Thymus (tissue), 11 donors: ENCODE results near the gene PCED1B. TPM values are rescaled to one million over a fixed set of nuclear protein-coding genes. Genes with fewer than 3 reads are reported as not detected.

Source experiments
- DNase-seq, 9 donors: peaks; one replicate each; pipeline ENCODE4 v3.0.0-alpha.2; 2013; ENCODE audit warnings: low spot score in 9 of 9, low read depth in 6 of 9, missing footprints in 1 of 9
- H3K27ac ChIP-seq, 2 donors: one replicate each; pipeline ENCODE4 v1.5.1; 2013; ENCODE audit warnings: control low read depth in 1 of 2, low read depth in 1 of 2, low read length in 1 of 2, mild to moderate bottlenecking in 1 of 2, moderate library complexity in 1 of 2
- H3K27me3 ChIP-seq, 2 donors: one replicate each; pipeline ENCODE4 v1.5.1; 2013; ENCODE audit warnings: low read length in 1 of 2; ENCODE audit not compliant: control insufficient read depth in 2 of 2, insufficient read depth in 1 of 2
- H3K36me3 ChIP-seq, 2 donors: one replicate each; pipeline ENCODE4 v1.5.1; 2013; ENCODE audit warnings: low read length in 1 of 2, mild to moderate bottlenecking in 1 of 2, moderate library complexity in 1 of 2; ENCODE audit not compliant: control insufficient read depth in 2 of 2, insufficient read depth in 2 of 2
- H3K4me1 ChIP-seq, 2 donors: one replicate each; pipeline ENCODE4 v1.5.1; 2013; ENCODE audit warnings: low read length in 2 of 2; ENCODE audit not compliant: control insufficient read depth in 2 of 2, insufficient read depth in 2 of 2
- H3K4me3 ChIP-seq, 2 donors: one replicate each; pipeline ENCODE4 v1.5.1; 2013; ENCODE audit warnings: low read length in 2 of 2, control low read depth in 1 of 2, mild to moderate bottlenecking in 1 of 2
- H3K9me3 ChIP-seq, 2 donors: one replicate each; pipeline ENCODE4 v1.5.1; 2013; ENCODE audit warnings: low read length in 1 of 2, mild to moderate bottlenecking in 1 of 2; ENCODE audit not compliant: control insufficient read depth in 2 of 2, insufficient read depth in 1 of 2
- WGBS: extraction: QIAGEN DNeasy Blood & Tissue Kit; methylation state at CpG from one replicate; pipeline ENCODE4 v1.1.7; 2013; 5-methylcytosine and 5-hydroxymethylcytosine counted together
- polyA plus RNA-seq: library from polyadenylated mRNA; stranded (reverse); fragments of 200-250 nt; gene quantifications from one replicate; pipeline ENCODE4 v1.2.3, GENCODE V29; 2013
- total RNA-seq: library from RNA; stranded (reverse); fragments of 120-200 nt; gene quantifications from one replicate; pipeline ENCODE4 v1.2.4, GENCODE V29; 2013
- donor health status: healthy.

Gene PCED1B
- total and polyA plus RNA-seq, 2 donors = 1.7 to 7.7 TPM

- no peak for DNase-seq
- Histone ChIP-seq H3K4me3 (no peak overlapping the region), H3K27ac (no peak overlapping the region), H3K36me3 (no peaks in the 10 kb centered on the region), H3K9me3 (no peaks in the 10 kb centered on the region), H3K27me3 (no peaks in the 10 kb centered on the region), H3K4me1 (no peaks in the 10 kb centered on the region)
- WGBS = 94% methylated on average over 7 of the region's 7 CpGs
These were observed 170.4 kb downstream of the PCED1B start for GRCh38 chr12:47249719-47250357.

GRCh38 chr12:47251919-47252318, 172.5 kb downstream of the PCED1B start:
- no peaks in the 10 kb centered on the region for H3K27me3 ChIP-seq
- no peaks in the 10 kb centered on the region for H3K4me1 ChIP-seq
- H3K27ac ChIP-seq = no peak overlapping the region
- H3K9me3 ChIP-seq = no peaks in the 10 kb centered on the region
- no peak overlapping the region for H3K4me3 ChIP-seq
- no peaks in the 10 kb centered on the region for H3K36me3 ChIP-seq
- 98% methylated on average over 3 of the region's 3 CpGs for WGBS
- DNase-seq = no peak

- Histone ChIP-seq H3K4me3 (no peak overlapping the region), H3K9me3 (peaks cover 0 to 4% of the 10 kb centered on the region in 2 donors), H3K36me3 (no peaks in the 10 kb centered on the region), H3K27ac (no peak overlapping the region), H3K27me3 (no peaks in the 10 kb centered on the region), H3K4me1 (no peaks in the 10 kb centered on the region)
- no peak for DNase-seq
- 66% methylated on average over 4 of the region's 4 CpGs for WGBS
These were observed 185.5 kb downstream of the PCED1B start for GRCh38 chr12:47264951-47265350.

GRCh38 chr12:47265391-47265790, 186.0 kb downstream of the PCED1B start:
- 94% methylated on average over 4 of the region's 4 CpGs for WGBS
- no peak overlapping the region for H3K27ac ChIP-seq
- H3K4me1 ChIP-seq = no peaks in the 10 kb centered on the region
- H3K9me3 ChIP-seq = peaks cover 0 to 4% of the 10 kb centered on the region in 2 donors
- DNase-seq = no peak
- no peak overlapping the region for H3K4me3 ChIP-seq
- no peaks in the 10 kb centered on the region for H3K36me3 ChIP-seq
- H3K27me3 ChIP-seq = no peaks in the 10 kb centered on the region

GRCh38 chr12:47267571-47267970, 188.2 kb downstream of the PCED1B start:
- peaks cover 0 to 4% of the 10 kb centered on the region in 2 donors for H3K4me1 ChIP-seq
- DNase-seq = no peak
- no peak overlapping the region for H3K27ac ChIP-seq
- no peaks in the 10 kb centered on the region for H3K27me3 ChIP-seq
- no peak overlapping the region for H3K4me3 ChIP-seq
- WGBS = 96% methylated on average over 4 of the region's 4 CpGs
- H3K9me3 ChIP-seq = peaks cover 0 to 4% of the 10 kb centered on the region in 2 donors
- H3K36me3 ChIP-seq = no peaks in the 10 kb centered on the region

GRCh38 chr12:47268501-47269454, 189.4 kb downstream of the PCED1B start:
- Histone ChIP-seq H3K4me3 (no peak overlapping the region), H3K9me3 (peaks cover 0 to 4% of the 10 kb centered on the region in 2 donors), H3K27me3 (no peaks in the 10 kb centered on the region), H3K36me3 (no peaks in the 10 kb centered on the region), H3K27ac (no peak overlapping the region), H3K4me1 (peaks cover 0 to 4% of the 10 kb centered on the region in 2 donors)
- 96% methylated on average over 13 of the region's 13 CpGs for WGBS
- no peak for DNase-seq

GRCh38 chr12:47269916-47270315, 190.5 kb downstream of the PCED1B start:
- no peak for DNase-seq
- no peaks in the 10 kb centered on the region for H3K36me3 ChIP-seq
- H3K27me3 ChIP-seq = no peaks in the 10 kb centered on the region
- H3K4me1 ChIP-seq = peaks cover 0 to 4% of the 10 kb centered on the region in 2 donors
- peaks cover 0 to 4% of the 10 kb centered on the region in 2 donors for H3K9me3 ChIP-seq
- no peak overlapping the region for H3K4me3 ChIP-seq
- no peak overlapping the region for H3K27ac ChIP-seq
- 88% methylated on average over 1 of the region's 1 CpG for WGBS

DNA sequence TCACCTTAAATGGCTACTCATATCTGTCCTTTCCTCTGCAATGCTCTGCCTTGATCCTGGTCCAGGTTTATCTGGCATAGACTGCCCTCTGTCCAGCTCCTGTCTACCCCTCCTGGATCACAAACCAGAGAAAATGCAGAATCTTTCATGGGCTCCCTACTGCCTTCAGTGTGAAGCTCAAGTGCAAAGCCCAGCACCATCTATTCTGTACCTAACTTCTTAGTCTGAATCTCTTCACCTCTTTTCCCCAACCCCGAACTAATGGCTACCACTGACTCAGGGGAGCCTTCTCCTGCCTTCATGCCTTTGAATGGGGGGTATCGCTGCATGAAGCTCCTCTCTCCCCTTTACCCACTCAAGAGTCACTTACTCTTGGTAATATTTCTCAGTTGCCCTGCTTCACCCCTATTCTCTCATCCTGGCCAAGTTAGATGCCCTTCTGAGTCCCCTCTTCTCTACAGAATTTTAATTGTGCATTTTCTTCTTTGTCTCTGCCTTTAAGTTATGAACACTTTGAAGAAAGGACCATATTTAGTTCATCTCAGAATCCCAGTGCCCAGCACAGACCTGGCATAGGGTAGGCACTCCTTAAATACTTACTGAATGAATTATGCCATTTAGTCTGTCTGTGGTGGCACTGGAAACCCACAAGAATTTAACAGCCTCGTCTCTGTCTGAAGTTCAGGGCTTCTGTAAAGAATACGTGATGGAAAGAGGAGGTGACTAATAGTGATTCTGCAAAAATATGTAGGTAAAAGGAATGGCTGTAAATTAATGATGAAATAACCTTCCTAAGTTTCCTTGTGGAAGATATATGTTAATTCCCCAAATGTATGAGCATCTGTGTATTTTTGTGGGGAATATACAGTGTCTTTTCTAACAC, 191.6 kb downstream of the PCED1B start:
- Histone ChIP-seq H3K36me3 (no peaks in the 10 kb centered on the region), H3K4me1 (peaks cover 0 to 4% of the 10 kb centered on the region in 2 donors), H3K4me3 (no peak overlapping the region), H3K9me3 (peaks cover 0 to 4% of the 10 kb centered on the region in 2 donors), H3K27me3 (no peaks in the 10 kb centered on the region), H3K27ac (no peak overlapping the region)
- WGBS = 56% methylated on average over 4 of the region's 4 CpGs
- DNase-seq = peak in 1 of 9 donors; percentile 43
